Measurements from ENCODE around the gene NT5C.
"Not testable (repeated sequence)": the region's sequence is repeated elsewhere in the genome, so short reads cannot be mapped to it uniquely, and the experiment has no call there.

The NT5C gene

DNA sequence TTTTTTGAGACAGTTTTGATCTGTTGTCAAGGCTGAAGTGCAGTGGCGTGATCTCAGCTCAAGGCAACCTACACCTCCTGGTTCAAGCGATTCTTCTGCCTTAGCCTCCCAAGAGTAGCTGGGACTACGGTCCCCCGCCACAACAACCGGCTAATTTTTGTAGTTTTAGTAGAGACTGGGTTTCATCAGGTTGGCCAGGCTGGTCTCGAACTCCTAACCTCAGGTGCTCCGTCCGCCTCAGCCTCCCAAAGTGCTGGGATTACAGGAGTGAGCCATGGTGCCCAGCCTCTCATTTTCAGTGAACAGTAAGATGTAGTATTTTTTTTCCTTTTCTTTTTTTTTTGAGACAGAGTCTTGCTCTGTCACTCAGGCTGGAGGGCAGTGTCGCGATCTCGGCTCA, 43.5 kb upstream of the NT5C start:
- peaks cover 18% of the 10 kb centered on the region for H3K36me3 ChIP-seq (replicated peaks; ENCODE audit: insufficient read depth, low read length)
- H3K27ac ChIP-seq (ENCODE audit: low read length) = no peak overlapping the region
- DNase-seq = no peak
- no peak overlapping the region for H2AFZ ChIP-seq (ENCODE audit: low read length)
- peaks cover 3% of the 10 kb centered on the region; the same call in 1 of the 2 replicates for H4K20me1 ChIP-seq (ENCODE audit: insufficient read depth, low read length)
- H3K9me2 ChIP-seq (replicated peaks; ENCODE audit: insufficient read depth, low read length) = no peaks in the 10 kb centered on the region
- no peaks in the 10 kb centered on the region for H3K27me3 ChIP-seq (replicated peaks; ENCODE audit: insufficient read depth, low read length)
- H3K9ac ChIP-seq (ENCODE audit: low read length) = no peak overlapping the region
- no peaks in the 10 kb centered on the region for H3K9me3 ChIP-seq (replicated peaks; ENCODE audit: insufficient read depth, low read length)
- H3K4me3 ChIP-seq (ENCODE audit: low read length) = no peak overlapping the region
- no peak overlapping the region for H3K4me2 ChIP-seq (ENCODE audit: low read depth, low read length)
- peaks cover 97% of the 10 kb centered on the region for H3K79me2 ChIP-seq (ENCODE audit: low read length)
- no peaks in the 10 kb centered on the region for H3K4me1 ChIP-seq (ENCODE audit: low read length)
- peaks cover 16% of the 10 kb centered on the region for H3F3A ChIP-seq (ENCODE audit: insufficient read depth, low read length)
- TF ChIP-seq, protein P1, sequence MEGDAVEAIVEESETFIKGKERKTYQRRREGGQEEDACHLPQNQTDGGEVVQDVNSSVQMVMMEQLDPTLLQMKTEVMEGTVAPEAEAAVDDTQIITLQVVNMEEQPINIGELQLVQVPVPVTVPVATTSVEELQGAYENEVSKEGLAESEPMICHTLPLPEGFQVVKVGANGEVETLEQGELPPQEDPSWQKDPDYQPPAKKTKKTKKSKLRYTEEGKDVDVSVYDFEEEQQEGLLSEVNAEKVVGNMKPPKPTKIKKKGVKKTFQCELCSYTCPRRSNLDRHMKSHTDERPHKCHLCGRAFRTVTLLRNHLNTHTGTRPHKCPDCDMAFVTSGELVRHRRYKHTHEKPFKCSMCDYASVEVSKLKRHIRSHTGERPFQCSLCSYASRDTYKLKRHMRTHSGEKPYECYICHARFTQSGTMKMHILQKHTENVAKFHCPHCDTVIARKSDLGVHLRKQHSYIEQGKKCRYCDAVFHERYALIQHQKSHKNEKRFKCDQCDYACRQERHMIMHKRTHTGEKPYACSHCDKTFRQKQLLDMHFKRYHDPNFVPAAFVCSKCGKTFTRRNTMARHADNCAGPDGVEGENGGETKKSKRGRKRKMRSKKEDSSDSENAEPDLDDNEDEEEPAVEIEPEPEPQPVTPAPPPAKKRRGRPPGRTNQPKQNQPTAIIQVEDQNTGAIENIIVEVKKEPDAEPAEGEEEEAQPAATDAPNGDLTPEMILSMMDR (IDR thresholded peaks at IDR 0.05; ENCODE audit: low read length) = no peak
- TF ChIP-seq EZH2phosphoT487 (IDR thresholded peaks at IDR 0.05; ENCODE audit: low read length) (no peak), EZH2 (optimal IDR thresholded peaks at IDR 0.05; ENCODE audit: low read depth, low read length) (no peak)

DNA sequence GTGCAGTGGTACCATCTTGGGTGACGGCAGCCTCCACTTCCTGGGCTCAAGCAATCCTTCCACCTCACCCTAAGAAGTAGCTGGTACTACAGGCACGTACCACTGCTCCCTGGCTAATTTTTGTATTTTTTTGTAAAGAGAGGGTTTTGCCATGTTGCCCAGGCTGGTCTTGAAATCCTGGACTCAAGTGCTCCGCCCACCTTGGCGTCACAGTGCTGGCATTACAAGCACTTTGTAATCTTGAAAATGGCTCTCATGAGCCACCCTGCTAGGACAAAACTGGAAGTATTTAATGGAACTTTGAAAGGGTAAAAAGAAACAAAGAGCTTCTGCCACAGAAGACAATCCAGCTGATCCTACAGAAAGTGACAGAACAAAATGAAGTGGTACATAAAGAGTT, 42.0 kb upstream of the NT5C start:
- H3K4me2 ChIP-seq (ENCODE audit: low read depth, low read length) = no peak overlapping the region
- H3F3A ChIP-seq (ENCODE audit: insufficient read depth, low read length) = peaks cover 16% of the 10 kb centered on the region
- no peaks in the 10 kb centered on the region for H3K9me2 ChIP-seq (replicated peaks; ENCODE audit: insufficient read depth, low read length)
- H2AFZ ChIP-seq (ENCODE audit: low read length) = no peak overlapping the region
- H3K27me3 ChIP-seq (replicated peaks; ENCODE audit: insufficient read depth, low read length) = no peaks in the 10 kb centered on the region
- H3K4me1 ChIP-seq (ENCODE audit: low read length) = no peaks in the 10 kb centered on the region
- H3K9me3 ChIP-seq (replicated peaks; ENCODE audit: insufficient read depth, low read length) = no peaks in the 10 kb centered on the region
- no peak for DNase-seq
- TF ChIP-seq, protein P1 (IDR thresholded peaks at IDR 0.05; ENCODE audit: low read length) = no peak
- TF ChIP-seq EZH2 (optimal IDR thresholded peaks at IDR 0.05; ENCODE audit: low read depth, low read length) (no peak), EZH2phosphoT487 (IDR thresholded peaks at IDR 0.05; ENCODE audit: low read length) (no peak)
- H3K36me3 ChIP-seq (replicated peaks; ENCODE audit: insufficient read depth, low read length) = peaks cover 8% of the 10 kb centered on the region
- peaks cover 3% of the 10 kb centered on the region; the same call in 1 of the 2 replicates for H4K20me1 ChIP-seq (ENCODE audit: insufficient read depth, low read length)
- no peak overlapping the region for H3K9ac ChIP-seq (ENCODE audit: low read length)
- peaks cover 90% of the 10 kb centered on the region for H3K79me2 ChIP-seq (ENCODE audit: low read length)
- H3K27ac ChIP-seq (ENCODE audit: low read length) = no peak overlapping the region
- H3K4me3 ChIP-seq (ENCODE audit: low read length) = no peak overlapping the region

DNA sequence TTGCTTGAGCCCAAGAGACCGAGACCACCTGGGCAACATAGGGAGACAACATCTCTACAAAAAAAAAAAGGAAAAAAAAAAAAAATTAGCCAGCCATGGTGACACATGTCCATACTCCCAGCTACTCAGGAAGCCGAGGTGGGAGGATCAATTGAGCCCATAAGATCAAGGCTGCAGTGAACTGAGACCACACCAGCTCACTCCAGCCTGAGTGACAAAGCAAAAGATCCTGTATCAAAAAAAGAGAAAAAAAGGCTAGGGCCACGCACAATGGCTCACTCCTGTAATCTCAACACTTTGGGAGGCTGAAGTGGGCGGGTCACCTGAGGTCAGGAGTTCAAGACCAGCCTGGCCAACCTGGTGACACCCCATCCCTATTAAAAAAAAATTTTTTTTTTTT, 37.5 kb upstream of the NT5C start:
- Histone ChIP-seq H3F3A (ENCODE audit: insufficient read depth, low read length) (peaks cover 8% of the 10 kb centered on the region; the same call in 1 of the 2 replicates), H3K79me2 (ENCODE audit: low read length) (peaks cover 47% of the 10 kb centered on the region)

DNA sequence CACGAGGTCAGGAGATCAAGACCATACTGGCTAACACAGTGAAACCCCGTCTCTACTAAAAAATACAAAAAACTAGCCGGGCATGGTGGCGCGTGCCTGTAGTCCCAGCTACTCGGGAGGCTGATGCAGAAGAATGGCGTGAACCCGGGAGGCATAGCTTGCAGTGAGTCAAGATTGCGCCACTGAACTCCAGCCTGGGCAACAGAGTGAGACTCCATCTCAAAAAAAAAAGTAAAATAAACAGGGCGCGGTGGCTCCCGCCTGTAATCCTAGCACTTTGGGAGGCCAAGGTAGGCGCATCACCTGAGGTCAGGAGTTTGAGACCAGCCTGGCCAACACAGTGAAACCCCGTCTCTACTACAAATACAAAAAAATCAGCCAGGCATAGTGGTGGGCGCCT, 33.1 kb upstream of the NT5C start:
- not testable (repeated sequence) for H3K79me2 ChIP-seq (ENCODE audit: low read length); H3K9me2 ChIP-seq (replicated peaks; ENCODE audit: insufficient read depth, low read length); H3F3A ChIP-seq (ENCODE audit: insufficient read depth, low read length); H3K27me3 ChIP-seq (replicated peaks; ENCODE audit: insufficient read depth, low read length); H3K4me1 ChIP-seq (ENCODE audit: low read length); DNase-seq; H4K20me1 ChIP-seq (ENCODE audit: insufficient read depth, low read length); H3K4me3 ChIP-seq (ENCODE audit: low read length); H2AFZ ChIP-seq (ENCODE audit: low read length); H3K9me3 ChIP-seq (replicated peaks; ENCODE audit: insufficient read depth, low read length); H3K9ac ChIP-seq (ENCODE audit: low read length); H3K27ac ChIP-seq (ENCODE audit: low read length); H3K4me2 ChIP-seq (ENCODE audit: low read depth, low read length)
- H3K36me3 ChIP-seq (replicated peaks; ENCODE audit: insufficient read depth, low read length) = peaks cover 11% of the 10 kb centered on the region; the same call in 1 of the 2 replicates

More for the DNA sequence above, 37.5 kb upstream of the NT5C start:
- TF ChIP-seq EZH2 (optimal IDR thresholded peaks at IDR 0.05; ENCODE audit: low read depth, low read length) = no peak
- TF ChIP-seq, protein P1 (IDR thresholded peaks at IDR 0.05; ENCODE audit: low read length) = no peak
- no peak for TF ChIP-seq EZH2phosphoT487 (IDR thresholded peaks at IDR 0.05; ENCODE audit: low read length)
- Histone ChIP-seq H2AFZ (ENCODE audit: low read length) (no peak overlapping the region), H3K9me3 (replicated peaks; ENCODE audit: insufficient read depth, low read length) (no peaks in the 10 kb centered on the region), H3K4me3 (ENCODE audit: low read length) (no peak overlapping the region), H3K4me2 (ENCODE audit: low read depth, low read length) (no peak overlapping the region), H3K9ac (ENCODE audit: low read length) (no peak overlapping the region), H3K9me2 (replicated peaks; ENCODE audit: insufficient read depth, low read length) (no peaks in the 10 kb centered on the region), H3K4me1 (ENCODE audit: low read length) (no peaks in the 10 kb centered on the region), H4K20me1 (ENCODE audit: insufficient read depth, low read length) (peaks cover 3% of the 10 kb centered on the region; the same call in 1 of the 2 replicates), H3K27ac (ENCODE audit: low read length) (no peak overlapping the region), H3K36me3 (replicated peaks; ENCODE audit: insufficient read depth, low read length) (peaks cover 15% of the 10 kb centered on the region), H3K27me3 (replicated peaks; ENCODE audit: insufficient read depth, low read length) (no peaks in the 10 kb centered on the region)
- DNase-seq = no peak

Data from MM.1S (cell line).